Activated T-helper 2 cell treated with anti-CD3 and anti-CD28 coated beads, Interferon-gamma antibody, Interleukin-2, Interleukin-4, amounts not matched to agents 10 μg/mL and 5 μg/mL and 100 μg/mL, durations not matched to agents 14 hours and 24 hours and 36 hours (primary cell): ENCODE measurements around the gene AREL1. TPM values are rescaled to one million over a fixed set of nuclear protein-coding genes. Genes with fewer than 3 reads are reported as not detected.

ENCODE experiments used
- total RNA-seq: library from RNA; stranded (reverse); gene quantifications from 2 replicates; pipeline ENCODE4 v1.2.3, GENCODE V29; 2022

The AREL1 gene
- total RNA-seq, 1 donor from 2014 or later, result 40.0 TPM

Other genes starting within 250 kb of the AREL1 start
- 17.8 and 19.2 TPM in 2 replicates for gene NPC2, start 219.8 kb downstream of the AREL1 start, total RNA-seq
- 23.9 and 25.3 TPM in 2 replicates for gene ISCA2, start 219.3 kb downstream of the AREL1 start, total RNA-seq
- gene LTBP2, start 100.8 kb downstream of the AREL1 start, total RNA-seq, result 0.07 and 0.23 TPM in 2 replicates
- 61.8 and 62.8 TPM in 2 replicates for gene FCF1, start 64 bp upstream of the AREL1 start, total RNA-seq
- 71.7 and 75.1 TPM in 2 replicates for gene YLPM1, start 50.2 kb upstream of the AREL1 start, total RNA-seq
- gene PROX2, start 163.1 kb upstream of the AREL1 start, total RNA-seq, result 0.05 and 0.34 TPM in 2 replicates
- gene DLST, start 168.8 kb upstream of the AREL1 start, total RNA-seq, result 102 and 103 TPM in 2 replicates
- gene RPS6KL1, start 210.2 kb upstream of the AREL1 start, total RNA-seq, result 10.8 and 12.0 TPM in 2 replicates
- gene PGF, start 242.5 kb upstream of the AREL1 start, total RNA-seq, result 0.34 and 0.39 TPM in 2 replicates